GM23338 (cell line): ENCODE data around the gene EFNB3. TPM values are rescaled to one million over a fixed set of nuclear protein-coding genes. Genes with fewer than 3 reads are reported as not detected.

Experiments
- ATAC-seq: fragments of 200-7000 bp; cut with Tn5 transposase; 3 replicates; pipeline ENCODE4 v1.9.1; 2020
- DNase-seq: peaks from one replicate; pipeline ENCODE4 v3.0.0-alpha.2; 2015; ENCODE audit warnings: low spot score
- H2AFZ ChIP-seq: fragments of 200-600 bp; sonication (generic); 2 replicates; pipeline ENCODE4 v1.8.0; 2016; ENCODE audit warnings: antibody characterized with exemption, mild to moderate bottlenecking, moderate library complexity
- H3F3A ChIP-seq: fragments of 200-600 bp; sonication (generic); replicated peaks from 2 replicates; pipeline ENCODE4 v1.8.0; 2017; ENCODE audit warnings: antibody characterized with exemption, mixed run types, low read depth
- H3K27ac ChIP-seq: fragments of 200-600 bp; sonication (generic); 2 replicates; pipeline ENCODE4 v1.6.1; 2016; ENCODE audit warnings: low read depth
- H3K27me3 ChIP-seq: fragments of 200-600 bp; sonication (generic); 2 replicates; pipeline ENCODE4 v1.8.0; 2016; ENCODE audit warnings: mild to moderate bottlenecking, mixed run types, moderate library complexity; ENCODE audit not compliant: insufficient read depth
- H3K36me3 ChIP-seq: fragments of 200-600 bp; sonication (generic); 2 replicates; pipeline ENCODE4 v1.8.0; 2016; ENCODE audit warnings: mild to moderate bottlenecking; ENCODE audit not compliant: insufficient read depth
- H3K4me1 ChIP-seq: fragments of 200-600 bp; sonication (generic); 2 replicates; pipeline ENCODE4 v1.8.0; 2016; ENCODE audit warnings: mild to moderate bottlenecking, moderate library complexity; ENCODE audit not compliant: insufficient read depth
- H3K4me2 ChIP-seq: fragments of 200-600 bp; sonication (generic); 2 replicates; pipeline ENCODE4 v1.7.1; 2017; ENCODE audit warnings: mixed run types
- H3K4me3 ChIP-seq: fragments of 200-600 bp; sonication (generic); 2 replicates; pipeline ENCODE4 v1.6.1; 2016; ENCODE audit warnings: mixed run types
- H3K79me2 ChIP-seq: fragments of 200-600 bp; sonication (generic); replicated peaks from 2 replicates; pipeline ENCODE4 v1.8.0; 2017; ENCODE audit warnings: mild to moderate bottlenecking; ENCODE audit not compliant: insufficient read depth
- H3K9me2 ChIP-seq: fragments of 200-600 bp; sonication (generic); 2 replicates; pipeline ENCODE4 v1.8.0; 2017; ENCODE audit not compliant: insufficient read depth
- H4K20me1 ChIP-seq: fragments of 200-600 bp; sonication (generic); replicated peaks from 2 replicates; pipeline ENCODE4 v1.8.0; 2017; ENCODE audit warnings: mild to moderate bottlenecking; ENCODE audit not compliant: insufficient read depth
- H3K27ac Mint-ChIP-seq: 2 replicates; pipeline ENCODE4 v1.8.0; 2020; ENCODE audit warnings: inconsistent platforms, mild to moderate bottlenecking, moderate library complexity, mixed read lengths
- H3K27me3 Mint-ChIP-seq: 3 replicates; pipeline ENCODE4 v1.8.0; 2022; ENCODE audit warnings: low read depth, mild to moderate bottlenecking, moderate library complexity, mixed read lengths, inconsistent platforms; ENCODE audit not compliant: insufficient read depth, poor library complexity
- H3K36me3 Mint-ChIP-seq: 3 replicates; pipeline ENCODE4 v1.8.0; 2021; ENCODE audit warnings: low read depth, mild to moderate bottlenecking, inconsistent platforms, moderate library complexity, mixed read lengths
- H3K4me1 Mint-ChIP-seq: 3 replicates; pipeline ENCODE4 v1.8.0; 2020; ENCODE audit warnings: mild to moderate bottlenecking, inconsistent platforms, mixed read lengths
- H3K4me3 Mint-ChIP-seq: 3 replicates; pipeline ENCODE4 v1.8.0; 2021; ENCODE audit warnings: moderate library complexity, mild to moderate bottlenecking, inconsistent platforms, mixed read lengths
- H3K9me3 Mint-ChIP-seq: 3 replicates; pipeline ENCODE4 v1.8.0; 2020; ENCODE audit warnings: moderate library complexity, mild to moderate bottlenecking, inconsistent platforms, mixed read lengths
- CREB1 ChIP-seq: fragments of 250-450 bp; sonication (Bioruptor Pico); IDR thresholded peaks from 2 replicates; pipeline ENCODE4 v1.5.0; 2020; ENCODE audit warnings: low read depth, mild to moderate bottlenecking, moderate library complexity
- EZH2 ChIP-seq: fragments of 200-600 bp; sonication (generic); IDR thresholded peaks from one replicate; pipeline ENCODE4 v1.8.0; 2017; ENCODE audit warnings: antibody characterized with exemption, mild to moderate bottlenecking, low read depth; ENCODE audit not compliant: unreplicated experiment
- EZH2phosphoT487 ChIP-seq: fragments of 200-600 bp; sonication (generic); IDR thresholded peaks from one replicate; pipeline ENCODE4 v1.8.1; 2018; ENCODE audit warnings: antibody characterized with exemption; ENCODE audit not compliant: unreplicated experiment
- JUNB ChIP-seq: IDR thresholded peaks from one replicate; pipeline ENCODE4 v1.6.1; 2016; ENCODE audit warnings: antibody characterized with exemption; ENCODE audit not compliant: unreplicated experiment
- NANOG ChIP-seq: IDR thresholded peaks from 2 replicates; pipeline ENCODE4 v1.6.1; 2016; ENCODE audit warnings: antibody characterized with exemption, borderline replicate concordance
- STAT1 ChIP-seq: IDR thresholded peaks from one replicate; pipeline ENCODE4 v1.6.1; 2016; ENCODE audit warnings: antibody characterized with exemption; ENCODE audit not compliant: unreplicated experiment
- ZNF331 ChIP-seq: fragments of 250-450 bp; sonication (Bioruptor Pico); IDR thresholded peaks from 2 replicates; pipeline ENCODE4 v1.5.0; 2020; ENCODE audit warnings: low read depth, mild to moderate bottlenecking, moderate library complexity
- polyA plus RNA-seq: library from polyadenylated mRNA; unstranded; fragments of >200 nt; fragmentation: Nextera tagmentation; extraction: Ambion mirVana; gene quantifications from 2 replicates; pipeline ENCODE4 v1.2.1, GENCODE V29; 2016
- total RNA-seq: library from RNA; depleted of rRNA; stranded (reverse); fragments of >200 nt; shearing (Covaris generic); gene quantifications from 2 replicates; pipeline ENCODE4 v1.2.3, GENCODE V29; 2014
- TF ChIP-seq, protein P1 (sequence below): fragments of 250-450 bp; sonication (Bioruptor Pico); IDR thresholded peaks from 2 replicates; pipeline ENCODE4 v1.5.0; 2020; ENCODE audit warnings: mild to moderate bottlenecking, moderate library complexity
- TF ChIP-seq, protein P2 (sequence below), 2 experiments: fragments of 200-600 bp in 1 of 2; sonication (generic) in 1 of 2; conservative IDR thresholded peaks; 2 replicates each; pipeline versions ENCODE4 v1.5.1 to v1.6.1; 2016 to 2017; ENCODE audit warnings: antibody characterized with exemption in 2 of 2, low read depth in 2 of 2, mild to moderate bottlenecking in 2 of 2, moderate library complexity in 1 of 2

Gene EFNB3
- total and polyA plus RNA-seq, 2 experiments from 2014 or later, result 4.2 to 11.5 TPM

DNA sequence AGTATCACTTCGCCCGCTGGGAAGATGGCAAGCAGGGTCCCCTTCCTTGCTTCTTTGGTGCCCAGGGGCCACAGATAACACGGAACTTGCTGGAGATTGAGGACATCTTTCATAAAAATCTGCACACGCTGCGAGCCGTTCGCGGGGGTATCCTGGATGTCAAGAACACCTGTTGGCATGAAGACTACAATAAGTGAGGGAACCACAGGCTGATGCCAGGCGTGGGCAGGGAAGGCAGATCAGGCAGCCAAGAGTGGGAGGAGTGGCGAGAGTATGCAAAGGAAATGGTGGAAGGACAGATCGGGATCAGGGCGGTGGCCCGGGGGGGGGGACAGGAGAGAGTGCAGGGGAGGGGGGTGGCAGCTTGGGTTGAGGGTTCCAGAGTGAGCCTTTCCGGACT, 34.7 kb downstream of the EFNB3 start:
- H3K9me3 Mint-ChIP-seq, result no peaks in the 10 kb centered on the region
- TF ChIP-seq STAT1 (no peak), JUNB (no peak), EZH2phosphoT487 (no peak), CREB1 (no peak), EZH2 (no peak), NANOG (no peak), ZNF331 (no peak)
- TF ChIP-seq, protein P1, sequence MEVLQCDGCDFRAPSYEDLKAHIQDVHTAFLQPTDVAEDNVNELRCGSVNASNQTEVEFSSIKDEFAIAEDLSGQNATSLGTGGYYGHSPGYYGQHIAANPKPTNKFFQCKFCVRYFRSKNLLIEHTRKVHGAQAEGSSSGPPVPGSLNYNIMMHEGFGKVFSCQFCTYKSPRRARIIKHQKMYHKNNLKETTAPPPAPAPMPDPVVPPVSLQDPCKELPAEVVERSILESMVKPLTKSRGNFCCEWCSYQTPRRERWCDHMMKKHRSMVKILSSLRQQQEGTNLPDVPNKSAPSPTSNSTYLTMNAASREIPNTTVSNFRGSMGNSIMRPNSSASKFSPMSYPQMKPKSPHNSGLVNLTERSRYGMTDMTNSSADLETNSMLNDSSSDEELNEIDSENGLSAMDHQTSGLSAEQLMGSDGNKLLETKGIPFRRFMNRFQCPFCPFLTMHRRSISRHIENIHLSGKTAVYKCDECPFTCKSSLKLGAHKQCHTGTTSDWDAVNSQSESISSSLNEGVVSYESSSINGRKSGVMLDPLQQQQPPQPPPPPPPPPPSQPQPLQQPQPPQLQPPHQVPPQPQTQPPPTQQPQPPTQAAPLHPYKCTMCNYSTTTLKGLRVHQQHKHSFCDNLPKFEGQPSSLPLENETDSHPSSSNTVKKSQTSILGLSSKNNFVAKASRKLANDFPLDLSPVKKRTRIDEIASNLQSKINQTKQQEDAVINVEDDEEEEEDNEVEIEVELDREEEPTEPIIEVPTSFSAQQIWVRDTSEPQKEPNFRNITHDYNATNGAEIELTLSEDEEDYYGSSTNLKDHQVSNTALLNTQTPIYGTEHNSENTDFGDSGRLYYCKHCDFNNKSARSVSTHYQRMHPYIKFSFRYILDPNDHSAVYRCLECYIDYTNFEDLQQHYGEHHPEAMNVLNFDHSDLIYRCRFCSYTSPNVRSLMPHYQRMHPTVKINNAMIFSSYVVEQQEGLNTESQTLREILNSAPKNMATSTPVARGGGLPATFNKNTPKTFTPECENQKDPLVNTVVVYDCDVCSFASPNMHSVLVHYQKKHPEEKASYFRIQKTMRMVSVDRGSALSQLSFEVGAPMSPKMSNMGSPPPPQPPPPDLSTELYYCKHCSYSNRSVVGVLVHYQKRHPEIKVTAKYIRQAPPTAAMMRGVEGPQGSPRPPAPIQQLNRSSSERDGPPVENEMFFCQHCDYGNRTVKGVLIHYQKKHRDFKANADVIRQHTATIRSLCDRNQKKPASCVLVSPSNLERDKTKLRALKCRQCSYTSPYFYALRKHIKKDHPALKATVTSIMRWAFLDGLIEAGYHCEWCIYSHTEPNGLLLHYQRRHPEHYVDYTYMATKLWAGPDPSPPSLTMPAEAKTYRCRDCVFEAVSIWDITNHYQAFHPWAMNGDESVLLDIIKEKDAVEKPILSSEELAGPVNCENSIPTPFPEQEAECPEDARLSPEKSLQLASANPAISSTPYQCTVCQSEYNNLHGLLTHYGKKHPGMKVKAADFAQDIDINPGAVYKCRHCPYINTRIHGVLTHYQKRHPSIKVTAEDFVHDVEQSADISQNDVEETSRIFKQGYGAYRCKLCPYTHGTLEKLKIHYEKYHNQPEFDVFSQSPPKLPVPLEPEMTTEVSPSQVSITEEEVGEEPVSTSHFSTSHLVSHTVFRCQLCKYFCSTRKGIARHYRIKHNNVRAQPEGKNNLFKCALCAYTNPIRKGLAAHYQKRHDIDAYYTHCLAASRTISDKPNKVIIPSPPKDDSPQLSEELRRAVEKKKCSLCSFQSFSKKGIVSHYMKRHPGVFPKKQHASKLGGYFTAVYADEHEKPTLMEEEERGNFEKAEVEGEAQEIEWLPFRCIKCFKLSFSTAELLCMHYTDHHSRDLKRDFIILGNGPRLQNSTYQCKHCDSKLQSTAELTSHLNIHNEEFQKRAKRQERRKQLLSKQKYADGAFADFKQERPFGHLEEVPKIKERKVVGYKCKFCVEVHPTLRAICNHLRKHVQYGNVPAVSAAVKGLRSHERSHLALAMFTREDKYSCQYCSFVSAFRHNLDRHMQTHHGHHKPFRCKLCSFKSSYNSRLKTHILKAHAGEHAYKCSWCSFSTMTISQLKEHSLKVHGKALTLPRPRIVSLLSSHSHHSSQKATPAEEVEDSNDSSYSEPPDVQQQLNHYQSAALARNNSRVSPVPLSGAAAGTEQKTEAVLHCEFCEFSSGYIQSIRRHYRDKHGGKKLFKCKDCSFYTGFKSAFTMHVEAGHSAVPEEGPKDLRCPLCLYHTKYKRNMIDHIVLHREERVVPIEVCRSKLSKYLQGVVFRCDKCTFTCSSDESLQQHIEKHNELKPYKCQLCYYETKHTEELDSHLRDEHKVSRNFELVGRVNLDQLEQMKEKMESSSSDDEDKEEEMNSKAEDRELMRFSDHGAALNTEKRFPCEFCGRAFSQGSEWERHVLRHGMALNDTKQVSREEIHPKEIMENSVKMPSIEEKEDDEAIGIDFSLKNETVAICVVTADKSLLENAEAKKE (CRISPR knock-in tag), result no peak
- TF ChIP-seq, protein P2, sequence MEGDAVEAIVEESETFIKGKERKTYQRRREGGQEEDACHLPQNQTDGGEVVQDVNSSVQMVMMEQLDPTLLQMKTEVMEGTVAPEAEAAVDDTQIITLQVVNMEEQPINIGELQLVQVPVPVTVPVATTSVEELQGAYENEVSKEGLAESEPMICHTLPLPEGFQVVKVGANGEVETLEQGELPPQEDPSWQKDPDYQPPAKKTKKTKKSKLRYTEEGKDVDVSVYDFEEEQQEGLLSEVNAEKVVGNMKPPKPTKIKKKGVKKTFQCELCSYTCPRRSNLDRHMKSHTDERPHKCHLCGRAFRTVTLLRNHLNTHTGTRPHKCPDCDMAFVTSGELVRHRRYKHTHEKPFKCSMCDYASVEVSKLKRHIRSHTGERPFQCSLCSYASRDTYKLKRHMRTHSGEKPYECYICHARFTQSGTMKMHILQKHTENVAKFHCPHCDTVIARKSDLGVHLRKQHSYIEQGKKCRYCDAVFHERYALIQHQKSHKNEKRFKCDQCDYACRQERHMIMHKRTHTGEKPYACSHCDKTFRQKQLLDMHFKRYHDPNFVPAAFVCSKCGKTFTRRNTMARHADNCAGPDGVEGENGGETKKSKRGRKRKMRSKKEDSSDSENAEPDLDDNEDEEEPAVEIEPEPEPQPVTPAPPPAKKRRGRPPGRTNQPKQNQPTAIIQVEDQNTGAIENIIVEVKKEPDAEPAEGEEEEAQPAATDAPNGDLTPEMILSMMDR (conservative IDR thresholded peaks at IDR 0.05; ENCODE audit: low read depth in 2 of 2), result no peak
- H4K20me1 ChIP-seq, result no peaks in the 10 kb centered on the region
- no peak overlapping the region; the same call in 2 of the 3 replicates for H3K4me3 Mint-ChIP-seq
- no peaks in the 10 kb centered on the region for H3K9me2 ChIP-seq
- H3K79me2 ChIP-seq, result no peaks in the 10 kb centered on the region
- H3K27me3 ChIP-seq, result no peaks in the 10 kb centered on the region
- peaks cover 12% of the 10 kb centered on the region for H3K27me3 Mint-ChIP-seq
- no peak overlapping the region for H3K4me3 ChIP-seq
- no peaks in the 10 kb centered on the region for H3K4me1 Mint-ChIP-seq
- H3K36me3 ChIP-seq, result no peaks in the 10 kb centered on the region
- H3K4me1 ChIP-seq, result no peaks in the 10 kb centered on the region
- DNase-seq (no peak), ATAC-seq (no peak)
- no peaks in the 10 kb centered on the region for H3K36me3 Mint-ChIP-seq
- no peak overlapping the region for H3K4me2 ChIP-seq
- H3F3A ChIP-seq, result no peaks in the 10 kb centered on the region
- H3K27ac Mint-ChIP-seq, result no peak overlapping the region
- no peak overlapping the region for H3K27ac ChIP-seq
- H2AFZ ChIP-seq, result no peak overlapping the region
